MCF 10A (cell line): Measurements from ENCODE around the gene WNT8A. TPM values are rescaled to one million over a fixed set of nuclear protein-coding genes. Genes with fewer than 3 reads are reported as not detected.
A peak's percentile ranks its signal among the peaks of the same experiment; 100 is the strongest.

Source experiments
- BruUV-seq: library from RNA; stranded (reverse); fragments of 400-500 nt; replicated peaks from 2 replicates; lab custom pipeline; 2021; lab: Mats Ljungman, UMichigan
- CTCF ChIA-PET: fragments of 300-600 bp; sonication (Branson Sonifier 250); formaldehyde crosslinking; extraction: SDS; loops from one replicate; lab custom pipeline; 2021; ENCODE audit warnings: antibody characterized with exemption, inconsistent platforms; lab: Yijun Ruan, JAX
- POLR2A ChIA-PET: fragments of 300-600, 350-650 bp; sonication (Branson Sonifier 250); formaldehyde crosslinking; extraction: SDS; loops from one replicate; lab custom pipeline; 2020; ENCODE audit warnings: antibody characterized with exemption, inconsistent platforms; lab: Yijun Ruan, JAX
- DNase-seq: peaks from one replicate; pipeline ENCODE4 v3.0.0-alpha.2; 2018; ENCODE audit not compliant: unreplicated experiment
- H3K27ac Mint-ChIP-seq: one replicate; pipeline ENCODE4 v1.8.0; 2022; ENCODE audit warnings: mild to moderate bottlenecking, low read depth, mixed read lengths; ENCODE audit not compliant: unreplicated experiment
- H3K27me3 Mint-ChIP-seq: one replicate; pipeline ENCODE4 v1.8.0; 2022; ENCODE audit warnings: mixed read lengths; ENCODE audit not compliant: insufficient read depth, unreplicated experiment
- H3K36me3 Mint-ChIP-seq: one replicate; pipeline ENCODE4 v1.8.0; 2022; ENCODE audit warnings: mild to moderate bottlenecking, moderate library complexity, mixed read lengths; ENCODE audit not compliant: insufficient read depth, unreplicated experiment
- H3K4me1 Mint-ChIP-seq: one replicate; pipeline ENCODE4 v1.8.0; 2022; ENCODE audit warnings: mixed read lengths; ENCODE audit not compliant: insufficient read depth, unreplicated experiment
- H3K4me3 Mint-ChIP-seq: one replicate; pipeline ENCODE4 v1.8.0; 2022; ENCODE audit warnings: mild to moderate bottlenecking, moderate library complexity, mixed read lengths; ENCODE audit not compliant: unreplicated experiment
- H3K9me3 Mint-ChIP-seq: one replicate; pipeline ENCODE4 v1.8.0; 2022; ENCODE audit warnings: mixed read lengths; ENCODE audit not compliant: unreplicated experiment
- CTCF ChIP-seq: fragments of 200-600 bp; IDR thresholded peaks from one replicate; pipeline ENCODE4 v1.8.0; 2022; ENCODE audit warnings: antibody characterized with exemption, mild to moderate bottlenecking; ENCODE audit not compliant: unreplicated experiment
- intact Hi-C: fragments of 100-400 bp; cut with micrococcal nuclease; formaldehyde crosslinking; loops from 2 replicates; pipeline ENCODE4 v1.14.1; 2022
- total RNA-seq: library from RNA; stranded (reverse); gene quantifications from 2 replicates; pipeline ENCODE4 v1.2.3, GENCODE V29; 2022

WNT8A gene
- total RNA-seq, 1 experiment from 2014 or later, result not detected

GRCh38 chr5:138053554-138053953 lies 30.3 kb upstream of the WNT8A start:
- intact Hi-C loops, result no loop called here
- Mint-ChIP-seq H3K36me3 (no peaks in the 10 kb centered on the region), H3K27me3 (peaks cover 18% of the 10 kb centered on the region), H3K27ac (no peak overlapping the region), H3K9me3 (no peaks in the 10 kb centered on the region), H3K4me1 (no peaks in the 10 kb centered on the region), H3K4me3 (no peak overlapping the region)
- ChIA-PET POLR2A (interaction anchor here (0.5 to 0.8 kb wide), 3 partner anchors 15 to 315 kb away, joined by 3 to 6 read pairs (median 3); no protein-coding TSS in a partner anchor), CTCF (interaction anchor here (0.9 to 5.3 kb wide), 7 partner anchors 14 to 274 kb away, joined by 3 to 33 read pairs (median 4); no protein-coding TSS in a partner anchor)
- DNase-seq, result no peak
- TF ChIP-seq CTCF, result no peak
- no TSS peak for BruUV-seq

- Mint-ChIP-seq H3K36me3 (no peaks in the 10 kb centered on the region), H3K4me3 (no peak overlapping the region), H3K9me3 (no peaks in the 10 kb centered on the region), H3K4me1 (no peaks in the 10 kb centered on the region), H3K27me3 (peaks cover 18% of the 10 kb centered on the region), H3K27ac (no peak overlapping the region)
- no peak for DNase-seq
- BruUV-seq, result no TSS peak
- intact Hi-C loops, result no loop called here
- TF ChIP-seq CTCF, result no peak
- CTCF ChIA-PET, result interaction anchor here (0.9 to 5.3 kb wide), 4 partner anchors 14 to 24 kb away, joined by 4 to 33 read pairs (median 16); no protein-coding TSS in a partner anchor
- POLR2A ChIA-PET, result interaction anchor here (0.8 kb wide), 1 partner anchor 15 kb away, joined by 3 read pairs; no protein-coding TSS in a partner anchor
Observed at GRCh38 chr5:138054206-138054605, 29.6 kb upstream of the WNT8A start.

- intact Hi-C loops, result no loop called here
- no peak overlapping the region for H3K4me3 Mint-ChIP-seq
- H3K27ac Mint-ChIP-seq, result no peak overlapping the region
- POLR2A ChIA-PET, result interaction anchor here (0.6 to 0.7 kb wide), 2 partner anchors 9 to 12 kb away, joined by 3 read pairs; no protein-coding TSS in a partner anchor
- no peaks in the 10 kb centered on the region for H3K36me3 Mint-ChIP-seq
- no peak for TF ChIP-seq CTCF
- CTCF ChIA-PET, result interaction anchor here (0.6 to 5.3 kb wide), 6 partner anchors 10 to 276 kb away, joined by 3 to 33 read pairs (median 8); no protein-coding TSS in a partner anchor
- peaks cover 18% of the 10 kb centered on the region for H3K27me3 Mint-ChIP-seq
- no TSS peak for BruUV-seq
- H3K9me3 Mint-ChIP-seq, result no peaks in the 10 kb centered on the region
- no peaks in the 10 kb centered on the region for H3K4me1 Mint-ChIP-seq
- DNase-seq, result no peak
Observed at GRCh38 chr5:138054847-138055558, 28.8 kb upstream of the WNT8A start.

- H3K27me3 Mint-ChIP-seq, result no peaks in the 10 kb centered on the region
- ChIA-PET CTCF (interaction anchor here (0.7 to 7.8 kb wide), 7 partner anchors 9 to 286 kb away, joined by 3 to 213 read pairs (median 5); partner anchors contain the start of gene FAM13B), POLR2A (interaction anchor here (0.7 to 1.9 kb wide), 5 partner anchors 9 to 113 kb away, joined by 3 to 6 read pairs (median 4); partner anchors contain the start of gene BRD8)
- no peak overlapping the region for H3K4me3 Mint-ChIP-seq
- H3K4me1 Mint-ChIP-seq, result peaks cover 7% of the 10 kb centered on the region
- H3K27ac Mint-ChIP-seq, result no peak overlapping the region
- no peak for TF ChIP-seq CTCF
- BruUV-seq, result no TSS peak
- H3K36me3 Mint-ChIP-seq, result no peaks in the 10 kb centered on the region
- peak; percentile 40 for DNase-seq
- intact Hi-C loops, result no loop called here
- no peaks in the 10 kb centered on the region for H3K9me3 Mint-ChIP-seq
Observed at GRCh38 chr5:138064526-138064925, 19.3 kb upstream of the WNT8A start.
